NCI-H187 (cell line): ENCODE results near the gene NOSTRIN.
"Not testable (repeated sequence)": the region's sequence is repeated elsewhere in the genome, so short reads cannot be mapped to it uniquely, and the experiment has no call there.

Experiments
- DNase-seq, 2 experiments: peaks; one replicate each; lab custom pipeline; 2025; lab: John Stamatoyannopoulos, UW

NOSTRIN gene

DNA sequence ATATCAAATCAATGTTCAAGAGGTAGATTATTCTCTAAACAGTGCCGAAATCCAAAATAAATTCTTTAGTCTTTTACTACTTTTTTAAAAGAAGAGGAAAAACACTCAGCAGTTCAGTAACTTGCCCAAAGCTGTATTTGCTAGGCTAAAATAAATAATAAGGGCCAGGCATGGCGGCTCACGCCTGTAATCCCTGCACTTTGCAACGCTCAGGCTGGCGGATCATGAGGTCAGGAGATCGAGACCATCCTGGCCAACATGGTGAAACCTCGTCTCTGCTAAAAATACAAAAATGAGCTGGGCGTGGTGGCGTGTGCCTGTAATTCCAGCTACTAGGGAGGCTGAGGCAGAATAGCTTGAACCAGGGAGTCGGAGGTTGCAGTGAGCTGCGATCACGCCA lies 79.7 kb downstream of the NOSTRIN start:
- not testable (repeated sequence) for DNase-seq

DNA sequence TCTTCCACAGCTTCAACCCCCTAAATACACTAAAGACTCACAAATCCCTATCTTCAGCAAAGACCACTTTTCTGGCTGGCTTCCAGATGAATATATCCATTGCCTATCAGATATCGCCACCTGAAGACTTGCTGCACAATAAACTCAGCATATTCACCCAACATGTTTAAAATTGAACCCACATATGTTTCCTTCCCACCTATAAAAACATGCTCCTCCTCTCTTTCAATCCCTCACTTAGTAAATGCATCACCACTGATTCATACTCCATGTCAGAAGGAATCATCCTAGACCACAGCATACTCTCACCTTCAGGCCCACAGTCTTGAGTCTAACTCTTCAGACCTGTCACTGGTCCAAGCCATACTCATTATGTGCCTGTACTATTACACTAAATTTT lies 82.5 kb downstream of the NOSTRIN start:
- no peak for DNase-seq

DNA sequence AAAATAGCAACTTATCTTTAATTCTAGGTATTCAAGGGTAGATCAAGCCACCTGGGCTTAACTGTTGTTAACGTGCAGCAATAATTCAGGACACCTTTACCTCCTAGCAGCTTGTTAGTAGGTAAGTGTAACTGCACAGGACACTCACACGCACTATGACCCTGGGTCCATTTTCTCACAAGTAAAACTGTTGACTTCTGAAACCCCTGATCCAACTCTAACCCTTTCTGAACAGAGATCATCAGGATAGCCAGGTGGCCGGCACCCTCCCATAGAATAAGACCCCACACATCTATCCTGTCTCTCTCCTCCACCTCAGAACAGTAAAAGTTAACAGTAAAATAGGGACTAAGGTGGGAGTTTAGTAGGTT lies 87.2 kb downstream of the NOSTRIN start:
- no peak for DNase-seq

DNA sequence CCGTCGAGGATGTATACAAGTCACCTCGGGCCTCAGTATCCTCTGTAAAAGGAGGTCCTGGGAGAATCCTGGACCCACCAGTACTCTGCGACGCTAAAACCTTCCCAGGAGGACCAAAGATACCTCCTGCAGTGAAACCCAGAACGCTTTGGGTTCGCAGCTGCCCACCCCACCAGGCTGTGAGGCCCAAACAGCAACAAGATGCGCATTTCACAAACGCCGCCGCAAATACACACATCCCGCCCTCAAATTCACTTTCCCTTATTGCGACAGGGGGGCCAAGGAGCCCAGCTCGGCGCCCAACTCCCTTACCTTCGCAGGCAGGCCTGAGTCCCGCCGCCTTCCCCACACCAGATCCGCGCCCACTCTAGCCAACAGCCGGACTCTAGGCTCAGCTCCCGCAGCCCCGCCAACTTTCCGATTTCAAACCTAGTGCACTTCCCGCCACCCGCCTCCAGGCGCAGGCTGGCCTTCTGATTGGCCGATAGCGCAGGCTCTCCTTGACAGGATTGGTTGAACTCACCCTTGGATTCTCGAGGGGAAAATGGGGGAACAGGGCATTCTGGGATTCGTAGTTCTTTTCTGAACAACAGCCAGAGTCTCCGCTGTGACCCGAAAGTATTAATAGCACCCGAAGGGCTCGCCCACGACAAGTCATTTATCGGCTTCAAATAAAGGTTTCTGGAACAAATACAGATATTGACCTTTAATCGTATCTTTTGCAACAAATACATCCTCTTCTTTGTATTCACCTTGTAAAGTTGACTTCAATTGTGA lies 87.8 kb downstream of the NOSTRIN start, which contains the start of gene SPC25:
Gene SPC25, minus strand, starts transcription at position 425 of the 777 bp plus-strand sequence. CDS start 911 bp downstream, outside the sequence.
- peak; percentile 60 to 72 for DNase-seq

DNA sequence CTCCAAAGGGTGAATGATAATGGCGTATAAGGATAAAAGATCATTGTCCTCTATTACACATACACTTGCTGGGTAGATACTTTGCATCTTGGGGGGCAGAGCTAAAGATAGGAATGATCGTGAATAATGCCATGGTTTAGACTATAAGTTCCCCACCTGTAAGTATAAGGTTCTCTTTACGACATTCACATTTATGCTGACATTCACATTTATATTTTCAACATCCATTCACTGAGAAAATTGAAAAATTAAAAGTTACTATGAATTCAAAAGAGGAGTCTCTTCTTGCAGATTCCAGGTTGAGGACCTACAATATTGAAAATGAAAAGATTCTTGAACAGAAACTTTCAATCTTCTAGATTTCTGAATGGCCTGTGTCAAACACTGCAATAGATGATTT lies 89.9 kb downstream of the NOSTRIN start:
- DNase-seq: no peak

DNA sequence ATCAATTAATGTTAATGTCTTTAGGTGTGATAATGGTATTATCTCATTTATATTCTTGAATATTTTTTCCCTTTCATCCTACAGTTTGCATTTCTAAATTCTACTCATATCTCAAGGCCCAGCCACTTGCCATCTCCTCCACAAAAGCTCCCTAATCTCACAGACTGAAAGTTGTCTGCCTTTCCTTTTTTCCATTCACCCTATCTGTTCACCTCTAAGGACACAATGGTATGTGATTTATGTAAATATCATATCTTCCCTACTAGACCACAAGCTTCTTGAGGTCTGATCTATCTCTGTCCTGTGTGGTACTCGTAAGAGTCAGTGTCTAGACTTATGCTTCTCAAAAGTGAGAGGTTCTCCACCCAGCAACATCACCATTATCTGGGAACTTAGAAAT lies 91.7 kb downstream of the NOSTRIN start:
- no peak for DNase-seq

DNA sequence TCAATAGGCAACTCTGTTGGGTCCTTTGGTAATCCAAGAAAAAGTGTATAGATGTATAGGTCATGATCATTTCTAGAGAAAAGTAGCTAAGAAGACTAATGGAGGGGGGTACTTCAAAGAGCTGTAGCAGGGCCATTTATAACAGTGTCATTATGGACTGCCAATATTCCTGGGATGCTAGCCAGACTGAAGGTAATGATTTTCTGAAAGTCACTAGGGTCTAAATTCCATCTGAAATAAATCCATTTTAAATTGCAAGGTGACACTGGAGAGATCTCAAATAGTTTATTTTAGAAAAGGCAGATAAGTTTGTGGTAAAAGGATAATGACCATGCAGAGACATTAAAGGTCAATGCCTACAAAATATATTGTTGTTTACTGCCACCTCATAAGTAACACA lies 92.3 kb downstream of the NOSTRIN start:
- no peak for DNase-seq

DNA sequence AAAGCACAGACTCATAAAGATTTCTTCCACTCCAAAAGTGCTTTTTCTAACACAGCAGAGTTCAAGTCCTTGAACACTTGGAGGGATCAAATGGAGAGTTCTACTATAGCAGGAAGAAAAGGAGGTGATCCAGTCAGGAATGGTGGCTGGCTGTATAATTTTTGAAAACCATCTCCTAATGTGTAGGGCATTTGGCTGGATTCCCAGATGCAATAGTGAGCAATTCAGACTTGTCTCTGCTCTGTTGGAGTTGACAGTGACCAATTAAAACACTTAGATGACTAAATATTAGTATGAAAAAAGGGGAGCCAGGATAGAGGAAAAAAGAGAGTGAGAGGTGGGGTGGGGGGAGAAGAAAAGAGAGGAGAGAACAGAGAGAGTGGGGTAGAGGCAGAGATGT lies 93.3 kb downstream of the NOSTRIN start:
- DNase-seq: no peak

DNA sequence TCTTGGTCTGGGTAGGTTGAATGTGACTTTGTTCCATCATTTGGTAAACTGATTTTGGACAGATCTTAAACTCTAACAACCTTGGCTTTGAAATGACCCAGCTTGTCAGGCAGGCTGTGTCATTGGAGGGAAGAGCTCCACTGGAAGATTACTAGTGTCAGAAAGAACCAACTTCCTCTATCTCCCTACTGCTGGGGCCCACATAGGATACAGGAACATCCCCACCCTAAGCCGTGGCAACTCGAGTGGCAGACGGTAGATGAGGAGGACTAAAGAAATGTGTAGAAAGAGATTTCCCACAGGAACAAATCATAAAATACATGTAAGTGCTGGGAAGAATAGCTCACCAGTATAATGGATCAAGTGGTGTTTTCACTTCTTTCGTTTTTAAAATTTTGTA lies 94.3 kb downstream of the NOSTRIN start:
- DNase-seq: no peak

DNA sequence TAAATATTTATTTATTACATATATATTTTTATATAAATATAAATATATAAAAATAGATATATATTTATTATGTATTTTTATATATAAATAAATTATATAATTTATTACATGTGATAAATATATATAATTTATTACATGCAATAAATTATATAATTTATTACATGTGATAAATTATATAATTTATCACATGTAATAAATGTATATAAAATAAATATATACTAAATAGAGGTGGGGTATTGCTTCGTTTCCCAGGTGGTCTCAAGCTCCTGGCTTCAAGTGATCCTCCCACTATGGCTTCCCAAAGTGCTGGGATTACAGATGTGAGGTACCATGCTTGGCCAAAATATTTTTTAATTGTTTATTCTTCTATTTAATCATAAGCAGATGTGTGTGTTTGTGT lies 95.0 kb downstream of the NOSTRIN start:
- DNase-seq: no peak

DNA sequence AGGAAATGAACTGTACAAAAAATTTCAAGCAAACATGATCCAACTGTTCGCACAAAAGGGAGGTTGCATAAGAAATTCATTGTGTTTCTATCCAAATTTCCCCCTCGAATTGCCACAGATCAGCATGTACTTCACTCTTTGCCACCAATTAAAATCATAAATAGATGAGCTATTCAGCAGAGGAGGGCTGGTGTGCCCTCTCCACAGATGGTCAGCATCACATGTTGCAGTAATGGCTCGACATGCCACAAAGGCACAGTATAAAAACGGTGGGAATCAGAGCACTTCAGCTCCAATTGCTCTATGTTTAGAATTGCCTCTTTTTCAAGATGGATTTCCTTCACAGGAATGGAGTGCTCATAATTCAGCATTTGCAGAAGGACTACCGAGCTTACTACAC lies 98.6 kb downstream of the NOSTRIN start, which contains the start of gene G6PC2:
Gene G6PC2, plus strand, starts transcription at position 289 of the 400 bp plus-strand sequence. Its CDS starts 41 bp downstream, at position 330.
- no peak for DNase-seq

DNA sequence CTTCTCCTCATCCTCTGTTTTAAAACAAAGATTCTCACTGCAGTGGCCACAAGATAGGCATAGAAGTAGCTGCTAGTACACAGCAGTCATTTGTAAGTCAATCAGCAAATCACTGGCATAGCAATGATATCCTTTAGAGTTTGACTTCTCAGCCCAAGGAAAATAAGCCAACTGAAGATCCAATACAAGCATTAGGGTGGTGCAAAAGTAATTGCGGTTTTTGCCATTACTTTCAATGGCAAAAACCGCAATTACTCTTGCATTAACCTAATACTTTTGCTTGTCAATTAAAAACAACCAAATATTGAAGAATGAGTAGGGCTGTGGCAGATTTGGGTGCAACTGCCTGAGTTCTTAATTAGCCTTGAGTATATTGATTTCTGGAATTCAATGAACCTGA lies 101.5 kb downstream of the NOSTRIN start:
- DNase-seq: no peak

DNA sequence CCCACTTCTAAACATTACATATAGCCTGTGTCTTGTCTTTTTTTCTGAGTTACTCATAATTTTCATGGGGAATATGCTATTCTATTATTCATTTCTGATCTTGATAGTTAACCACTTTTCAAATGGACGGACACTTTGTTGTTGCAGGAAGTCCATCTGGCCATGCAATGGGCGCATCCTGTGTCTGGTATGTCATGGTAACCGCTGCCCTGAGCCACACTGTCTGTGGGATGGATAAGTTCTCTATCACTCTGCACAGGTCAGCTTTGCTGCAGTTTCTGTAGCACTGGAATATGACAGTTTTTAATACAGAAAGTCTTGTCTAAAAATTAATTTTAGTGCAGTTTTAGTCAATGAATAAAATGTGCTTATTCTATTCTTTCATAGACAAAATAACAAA lies 101.9 kb downstream of the NOSTRIN start:
- DNase-seq: no peak

DNA sequence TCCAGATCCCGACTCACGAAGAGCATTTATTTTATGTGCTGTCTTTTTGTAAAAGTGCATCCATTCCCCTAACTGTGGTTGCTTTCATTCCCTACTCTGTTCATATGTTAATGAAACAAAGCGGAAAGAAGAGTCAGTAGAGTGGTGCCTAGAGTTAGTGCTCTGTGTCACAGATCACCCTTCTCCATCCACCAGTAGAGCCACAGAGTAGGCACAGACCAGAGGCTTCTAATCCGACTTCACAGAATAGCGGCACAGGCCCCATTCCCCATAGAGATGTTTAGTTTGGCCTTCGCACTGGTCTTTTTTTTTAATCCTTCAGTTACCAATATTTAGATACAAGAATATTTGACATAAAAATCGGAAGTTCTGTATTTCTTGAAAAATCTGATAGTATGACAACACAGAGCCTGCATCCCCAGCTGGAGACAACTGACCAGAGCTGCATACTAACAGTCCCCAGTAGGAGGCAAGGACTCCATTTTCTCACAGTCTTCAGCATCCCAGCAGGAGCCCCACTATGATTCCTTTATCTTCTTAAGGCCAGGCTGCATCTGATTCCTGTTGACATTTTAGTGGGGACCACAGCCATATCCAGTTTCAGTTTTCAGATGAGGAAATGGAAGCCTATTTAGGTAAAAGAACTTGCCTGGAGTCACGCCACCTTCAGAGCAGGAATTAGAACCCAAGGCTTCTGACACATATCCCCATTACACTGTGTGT lies 105.7 kb downstream of the NOSTRIN start:
- DNase-seq: no peak

DNA sequence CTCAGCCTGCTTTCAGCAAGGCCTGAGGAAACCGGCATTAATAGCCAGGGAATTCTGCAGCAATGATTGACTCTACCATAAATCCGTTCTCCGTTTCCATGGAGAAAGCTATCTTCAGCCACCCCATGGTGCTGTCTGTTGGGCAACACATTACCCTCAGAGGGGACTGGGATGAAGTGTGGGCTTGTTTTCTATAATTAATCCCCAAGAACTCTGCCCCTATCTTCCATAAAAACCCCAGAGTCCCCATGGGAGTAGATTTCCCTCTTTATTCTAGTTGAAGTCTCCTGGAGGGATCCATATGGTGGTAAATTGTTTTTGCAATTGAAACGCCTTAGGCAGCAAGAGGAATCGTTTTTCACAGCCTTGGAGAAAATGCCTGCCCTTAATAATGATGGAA lies 107.9 kb downstream of the NOSTRIN start:
- DNase-seq: no peak

DNA sequence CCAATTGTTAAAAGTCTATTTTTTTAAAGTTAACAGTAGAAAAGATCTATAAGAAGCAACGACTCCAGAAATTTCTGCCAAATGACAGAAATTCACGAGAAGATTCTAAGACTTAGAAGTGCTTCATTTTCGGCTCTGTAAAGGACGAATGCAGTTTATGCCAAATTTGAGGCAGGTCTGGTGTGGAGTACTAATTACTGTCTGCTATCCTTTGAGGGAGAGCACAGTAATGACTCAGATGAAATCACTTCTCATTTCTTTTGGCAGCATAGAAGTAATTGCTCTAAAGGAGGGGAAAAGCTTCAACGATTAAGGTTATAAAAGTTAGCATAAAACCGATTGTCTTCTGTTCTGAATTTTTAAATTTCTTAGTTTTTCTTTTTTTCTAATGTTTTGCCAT lies 110.0 kb downstream of the NOSTRIN start:
- no peak for DNase-seq

DNA sequence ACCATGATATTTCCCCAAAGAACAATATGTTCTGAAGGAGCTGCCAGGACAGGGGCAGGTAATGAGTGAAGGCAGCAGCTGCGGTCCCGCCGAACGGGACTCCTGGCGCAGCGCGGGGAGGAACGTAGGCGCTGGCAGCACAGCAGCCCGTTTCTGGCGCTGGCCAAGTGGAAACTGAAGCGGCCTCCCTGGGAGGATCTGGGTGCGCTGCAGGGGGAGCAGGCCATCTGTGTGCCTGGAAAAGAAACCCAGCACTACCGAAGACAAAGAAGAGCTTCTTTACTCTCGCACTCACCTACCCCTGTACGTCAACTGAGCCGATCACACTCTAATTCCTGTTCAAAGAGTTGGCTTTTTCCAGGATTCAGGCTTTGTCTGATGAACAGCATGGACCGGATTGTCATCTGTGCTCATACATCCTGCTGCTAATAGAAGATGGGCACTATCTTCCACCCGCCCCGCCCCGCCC lies 110.5 kb downstream of the NOSTRIN start:
- no peak for DNase-seq

DNA sequence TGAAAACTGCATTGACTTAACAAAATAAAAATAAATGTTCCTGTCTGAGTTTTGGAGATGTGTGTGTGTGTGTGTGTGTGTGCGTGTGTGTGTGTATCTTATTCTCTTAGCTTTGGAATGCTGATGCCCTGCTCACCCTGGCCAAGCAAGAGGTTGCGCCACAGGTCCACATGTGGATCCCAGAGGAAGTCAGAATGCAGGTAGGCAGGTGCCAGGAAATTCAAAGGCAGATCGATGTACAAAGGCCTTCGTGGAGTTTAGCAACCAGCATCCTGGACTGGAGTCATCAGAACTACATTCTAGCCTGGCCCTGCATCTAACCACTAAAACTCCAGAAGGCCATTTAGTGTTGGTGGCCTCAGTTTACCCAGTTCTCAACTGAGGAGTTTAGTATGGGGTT lies 111.1 kb downstream of the NOSTRIN start:
- no peak for DNase-seq
